Measurements from ENCODE around the gene PRKCB.

Gene PRKCB

DNA sequence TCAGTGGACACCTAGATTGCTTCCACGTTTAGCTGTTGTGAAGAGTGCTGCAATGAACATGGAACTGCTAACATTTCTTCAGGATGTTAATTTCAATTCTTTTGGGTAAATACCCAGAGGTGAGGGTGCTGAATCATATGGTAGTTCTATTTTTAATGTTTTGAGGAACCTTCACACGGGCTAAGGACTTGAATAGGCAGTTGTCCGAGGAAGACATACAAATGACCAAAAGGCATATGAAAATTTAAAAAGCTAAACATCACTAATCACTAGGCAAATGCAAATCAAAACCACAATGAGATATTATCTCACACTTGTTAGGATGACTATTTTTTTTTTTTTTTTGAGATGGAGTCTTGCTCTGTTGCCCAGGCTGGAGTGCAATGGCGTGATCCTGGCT, 173.3 kb downstream of the PRKCB start:
- Histone ChIP-seq H3K4me3 (ENCODE audit: insufficient read depth, low read length, poor library complexity, severe bottlenecking) (no peak overlapping the region), H3K27ac (ENCODE audit: low read depth, low read length) (no peak overlapping the region), H3K79me2 (ENCODE audit: insufficient read depth, low read length) (no peaks in the 10 kb centered on the region)

DNA sequence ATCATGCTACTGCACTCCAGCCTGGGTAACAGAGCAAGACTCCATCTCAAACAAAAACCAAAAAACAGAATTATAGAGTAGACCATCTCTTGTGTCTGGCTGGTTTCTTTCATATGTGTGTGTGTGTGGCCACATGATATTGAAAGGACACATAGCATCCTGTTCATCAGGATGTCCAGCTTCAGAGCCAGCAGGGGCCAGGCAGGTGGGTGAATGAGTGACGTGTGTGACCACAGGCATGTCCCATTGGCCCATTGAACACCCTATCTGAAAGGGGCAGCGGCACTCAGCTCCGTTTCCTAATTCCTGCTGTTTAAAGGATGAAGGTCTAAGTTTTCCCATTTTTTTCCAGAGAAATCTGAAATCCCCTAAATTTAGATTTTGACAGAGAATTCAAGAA, 174.2 kb downstream of the PRKCB start:
- Histone ChIP-seq H4K20me1 (ENCODE audit: low read depth, low read length) (no peaks in the 10 kb centered on the region), H3K4me3 (ENCODE audit: insufficient read depth, low read length, poor library complexity, severe bottlenecking) (no peak overlapping the region), H3K36me3 (ENCODE audit: low read length) (no peaks in the 10 kb centered on the region), H3K4me2 (ENCODE audit: low read depth, low read length, poor library complexity, severe bottlenecking) (no peak overlapping the region), H3F3A (ENCODE audit: insufficient read depth) (0 out of 2 replicates have a peak, but pooled peaks cover 5% of the 10 kb centered on the region), H3K9me3 (ENCODE audit: insufficient read depth, low read length) (no peaks in the 10 kb centered on the region), H3K27ac (ENCODE audit: low read depth, low read length) (no peak overlapping the region), H3K27me3 (ENCODE audit: low read length) (no peaks in the 10 kb centered on the region), H3K9ac (ENCODE audit: low read length) (no peak overlapping the region), H2AFZ (ENCODE audit: low read depth, low read length, severe bottlenecking) (no peak overlapping the region), H3K79me2 (ENCODE audit: insufficient read depth, low read length) (no peaks in the 10 kb centered on the region), H3K9me2 (replicated peaks; ENCODE audit: insufficient read depth, low read length) (no peaks in the 10 kb centered on the region)
- no peak for TF ChIP-seq EZH2phosphoT487 (conservative IDR thresholded peaks at IDR 0.05; ENCODE audit: low read length)
- TF ChIP-seq, protein P1, sequence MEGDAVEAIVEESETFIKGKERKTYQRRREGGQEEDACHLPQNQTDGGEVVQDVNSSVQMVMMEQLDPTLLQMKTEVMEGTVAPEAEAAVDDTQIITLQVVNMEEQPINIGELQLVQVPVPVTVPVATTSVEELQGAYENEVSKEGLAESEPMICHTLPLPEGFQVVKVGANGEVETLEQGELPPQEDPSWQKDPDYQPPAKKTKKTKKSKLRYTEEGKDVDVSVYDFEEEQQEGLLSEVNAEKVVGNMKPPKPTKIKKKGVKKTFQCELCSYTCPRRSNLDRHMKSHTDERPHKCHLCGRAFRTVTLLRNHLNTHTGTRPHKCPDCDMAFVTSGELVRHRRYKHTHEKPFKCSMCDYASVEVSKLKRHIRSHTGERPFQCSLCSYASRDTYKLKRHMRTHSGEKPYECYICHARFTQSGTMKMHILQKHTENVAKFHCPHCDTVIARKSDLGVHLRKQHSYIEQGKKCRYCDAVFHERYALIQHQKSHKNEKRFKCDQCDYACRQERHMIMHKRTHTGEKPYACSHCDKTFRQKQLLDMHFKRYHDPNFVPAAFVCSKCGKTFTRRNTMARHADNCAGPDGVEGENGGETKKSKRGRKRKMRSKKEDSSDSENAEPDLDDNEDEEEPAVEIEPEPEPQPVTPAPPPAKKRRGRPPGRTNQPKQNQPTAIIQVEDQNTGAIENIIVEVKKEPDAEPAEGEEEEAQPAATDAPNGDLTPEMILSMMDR (IDR thresholded peaks at IDR 0.05; ENCODE audit: insufficient read depth, low read length, poor library complexity, severe bottlenecking) = no peak

More for the DNA sequence above, 173.3 kb downstream of the PRKCB start:
- Histone ChIP-seq H3K9ac (ENCODE audit: low read length) (no peak overlapping the region), H4K20me1 (ENCODE audit: low read depth, low read length) (no peaks in the 10 kb centered on the region), H3K9me3 (ENCODE audit: insufficient read depth, low read length) (no peaks in the 10 kb centered on the region), H3K27me3 (ENCODE audit: low read length) (no peaks in the 10 kb centered on the region), H3K9me2 (replicated peaks; ENCODE audit: insufficient read depth, low read length) (no peaks in the 10 kb centered on the region), H3K4me2 (ENCODE audit: low read depth, low read length, poor library complexity, severe bottlenecking) (no peak overlapping the region), H3K36me3 (ENCODE audit: low read length) (no peaks in the 10 kb centered on the region), H2AFZ (ENCODE audit: low read depth, low read length, severe bottlenecking) (no peak overlapping the region), H3F3A (ENCODE audit: insufficient read depth) (0 out of 2 replicates have a peak, but pooled peaks cover 5% of the 10 kb centered on the region)
- no peak for TF ChIP-seq EZH2phosphoT487 (conservative IDR thresholded peaks at IDR 0.05; ENCODE audit: low read length)
- TF ChIP-seq, protein P1 (IDR thresholded peaks at IDR 0.05; ENCODE audit: insufficient read depth, low read length, poor library complexity, severe bottlenecking) = no peak

DNA sequence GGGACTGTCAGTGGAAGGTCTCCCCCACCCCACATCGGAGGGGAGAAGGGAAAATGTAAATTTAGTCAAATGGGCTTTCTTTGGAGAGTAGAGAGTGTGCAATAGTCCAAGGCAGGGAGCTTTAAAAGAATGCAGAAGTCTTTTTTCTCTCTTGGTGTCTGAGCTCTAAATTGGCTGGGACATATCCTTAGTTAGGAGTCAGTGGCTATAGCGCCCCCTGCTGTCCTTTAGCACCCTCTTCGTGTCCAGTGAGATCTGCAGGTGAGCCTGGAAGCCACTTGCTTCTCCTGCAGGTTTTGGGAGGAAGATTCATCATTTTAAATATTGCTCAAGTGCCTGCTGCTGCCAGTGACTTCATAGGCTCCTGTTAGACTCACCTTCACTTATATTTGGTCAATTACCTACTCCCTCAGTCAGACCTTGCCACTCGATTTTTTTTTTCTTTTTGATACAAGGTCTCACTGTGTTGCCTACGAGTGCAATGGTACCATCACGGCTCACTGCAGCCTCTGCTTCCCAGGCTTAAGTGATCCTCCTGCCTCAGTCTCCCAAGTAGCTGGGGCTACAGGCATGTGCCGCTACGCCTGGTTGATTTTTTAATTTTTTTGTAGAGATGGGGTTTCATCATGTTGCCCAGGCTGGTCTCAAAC, 174.8 kb downstream of the PRKCB start:
- Histone ChIP-seq H3K9me2 (replicated peaks; ENCODE audit: insufficient read depth, low read length) (no peaks in the 10 kb centered on the region), H3K9ac (ENCODE audit: low read length) (no peak overlapping the region), H3K36me3 (ENCODE audit: low read length) (no peaks in the 10 kb centered on the region), H3K4me2 (ENCODE audit: low read depth, low read length, poor library complexity, severe bottlenecking) (no peak overlapping the region), H3F3A (ENCODE audit: insufficient read depth) (0 out of 2 replicates have a peak, but pooled peaks cover 5% of the 10 kb centered on the region), H4K20me1 (ENCODE audit: low read depth, low read length) (no peaks in the 10 kb centered on the region), H3K79me2 (ENCODE audit: insufficient read depth, low read length) (no peaks in the 10 kb centered on the region), H3K4me3 (ENCODE audit: insufficient read depth, low read length, poor library complexity, severe bottlenecking) (no peak overlapping the region), H3K9me3 (ENCODE audit: insufficient read depth, low read length) (no peaks in the 10 kb centered on the region), H3K27ac (ENCODE audit: low read depth, low read length) (no peak overlapping the region), H3K27me3 (ENCODE audit: low read length) (no peaks in the 10 kb centered on the region), H2AFZ (ENCODE audit: low read depth, low read length, severe bottlenecking) (no peak overlapping the region)
- no peak for TF ChIP-seq EZH2phosphoT487 (conservative IDR thresholded peaks at IDR 0.05; ENCODE audit: low read length)
- TF ChIP-seq, protein P1 (IDR thresholded peaks at IDR 0.05; ENCODE audit: insufficient read depth, low read length, poor library complexity, severe bottlenecking) = peak; percentile 72

Measured in SU-DHL-6 (cell line).